A549 (cell line): ENCODE results near the gene THTPA. TPM values are rescaled to one million over a fixed set of nuclear protein-coding genes. Genes with fewer than 3 reads are reported as not detected.
A peak's percentile ranks its signal among the peaks of the same experiment; 100 is the strongest.

ENCODE experiments used
- ATAC-seq, 2 experiments: fragments of 200-7000 bp in 1 of 2; fragments of >200 bp in 1 of 2; cut with Nextera tagmentation in 1 of 2; cut with Tn5 transposase in 1 of 2; 3 replicates each; pipeline versions ENCODE4 v1.8.0 to v1.9.1; 2018 to 2020; ENCODE audit warnings: mild to moderate bottlenecking in 1 of 2, moderate library complexity in 1 of 2
- CTCF ChIA-PET: fragments of 300-600 bp; sonication (Branson Sonifier 250); formaldehyde crosslinking; extraction: SDS; loops from one replicate; lab custom pipeline; 2021; ENCODE audit warnings: antibody characterized with exemption, inconsistent platforms; lab: Yijun Ruan, JAX
- POLR2A ChIA-PET: fragments of 350-600 bp; formaldehyde crosslinking; extraction: SDS; loops from one replicate; lab custom pipeline; 2021; ENCODE audit warnings: antibody characterized with exemption, inconsistent platforms; lab: Yijun Ruan, JAX
- DNase-seq, 2 experiments: peaks; one replicate each; pipeline versions ENCODE4 v3.0.0 to v3.0.0-alpha.2; 2011 to 2016; ENCODE audit warnings: low read depth in 1 of 2, low spot score in 1 of 2
- FAIRE-seq: peaks from 2 replicates; lab custom pipeline; 2011; peaks lifted over from hg19 to GRCh38; lab: Jason Lieb, UNC
- H3K27ac ChIP-seq, 2 experiments: fragments of >200 bp; sonication (Bioruptor Twin); formaldehyde crosslinking; 3 replicates each; pipeline ENCODE4 v1.5.1; 2016 to 2017
- H3K4me1 ChIP-seq: fragments of >200 bp; sonication (Bioruptor Twin); formaldehyde crosslinking; 3 replicates; pipeline ENCODE4 v1.6.1; 2016
- H3K4me2 ChIP-seq: fragments of >200 bp; sonication (Bioruptor Twin); formaldehyde crosslinking; 3 replicates; pipeline ENCODE4 v1.6.1; 2016
- H3K4me3 ChIP-seq: fragments of >200 bp; sonication (Bioruptor Twin); formaldehyde crosslinking; 3 replicates; pipeline ENCODE4 v1.5.1; 2016
- H3K9me3 ChIP-seq: fragments of >200 bp; sonication (Bioruptor Twin); formaldehyde crosslinking; 3 replicates; pipeline ENCODE4 v1.6.1; 2016
- CHD2 ChIP-seq: fragments of 150-350 bp; IDR thresholded peaks from 2 replicates; pipeline ENCODE4 v1.6.1; 2014; ENCODE audit warnings: low read length; ENCODE audit not compliant: partially characterized antibody
- EHMT2 ChIP-seq: fragments of 200-600 bp; sonication (generic); IDR thresholded peaks from 2 replicates; pipeline ENCODE4 v1.6.1; 2016; ENCODE audit warnings: antibody characterized with exemption, low read depth, mild to moderate bottlenecking, moderate library complexity
- ESRRA ChIP-seq: fragments of 150-350 bp; IDR thresholded peaks from 2 replicates; pipeline ENCODE4 v1.6.1; 2014; ENCODE audit warnings: mild to moderate bottlenecking, low read length, borderline replicate concordance
- GATA3 ChIP-seq: IDR thresholded peaks from 2 replicates; pipeline ENCODE4 v1.6.1; 2012; ENCODE audit warnings: borderline replicate concordance
- HDAC2 ChIP-seq: fragments of 200-600 bp; sonication (generic); IDR thresholded peaks from 2 replicates; pipeline ENCODE4 v1.6.1; 2016
- HOXA7 ChIP-seq: fragments of 250-450 bp; sonication (Bioruptor Pico); IDR thresholded peaks from 2 replicates; pipeline ENCODE4 v1.5.0; 2020; ENCODE audit warnings: mild to moderate bottlenecking, moderate library complexity
- HOXB13 ChIP-seq: fragments of 250-450 bp; sonication (Bioruptor Pico); IDR thresholded peaks from 2 replicates; pipeline ENCODE4 v1.5.0; 2020; ENCODE audit warnings: low read depth, mild to moderate bottlenecking, moderate library complexity
- JUNB ChIP-seq: fragments of >200 bp; sonication (Bioruptor Twin); formaldehyde crosslinking; IDR thresholded peaks from 2 replicates; pipeline ENCODE4 v1.6.1; 2016
- KDM1A ChIP-seq: fragments of 200-600 bp; sonication (generic); IDR thresholded peaks from 2 replicates; pipeline ENCODE4 v1.6.1; 2016; ENCODE audit warnings: low read depth, mild to moderate bottlenecking
- PHF8 ChIP-seq: fragments of 200-600 bp; sonication (generic); IDR thresholded peaks from 2 replicates; pipeline ENCODE4 v1.6.1; 2016; ENCODE audit warnings: low read depth, mild to moderate bottlenecking, antibody characterized with exemption, moderate library complexity, borderline replicate concordance
- RAD21 ChIP-seq, 2 experiments: fragments of >200 bp in 1 of 2; sonication (Bioruptor Twin) in 1 of 2; formaldehyde crosslinking in 1 of 2; IDR thresholded peaks in 1 of 2; conservative IDR thresholded peaks in 1 of 2; 2 replicates in 1 of 2; 3 replicates in 1 of 2; pipeline ENCODE4 v1.6.1; 2012 to 2018; ENCODE audit warnings: inconsistent platforms in 1 of 2
- SMC3 ChIP-seq: fragments of >200 bp; sonication (Bioruptor Twin); formaldehyde crosslinking; IDR thresholded peaks from 3 replicates; pipeline ENCODE4 v1.6.1; 2018; ENCODE audit warnings: inconsistent platforms
- SREBF2 ChIP-seq: fragments of 450-650 bp; IDR thresholded peaks from 2 replicates; pipeline ENCODE4 v1.6.1; 2014; ENCODE audit warnings: mild to moderate bottlenecking, moderate library complexity
- TFCP2L1 ChIP-seq: fragments of 250-450 bp; sonication (Bioruptor Pico); IDR thresholded peaks from 2 replicates; pipeline ENCODE4 v1.5.0; 2021; ENCODE audit warnings: mild to moderate bottlenecking
- WGBS: methylation state at CpG from one replicate; pipeline ENCODE4 v1.1.6; 2017; ENCODE audit errors: missing lambda C conversion rate; 5-methylcytosine and 5-hydroxymethylcytosine counted together
- polyA plus RNA-seq, 4 experiments: library from polyadenylated mRNA; depleted of rRNA in 3 of 4; stranded (reverse); fragments of >200 nt; fragmentation: RNase III in 1 of 4; extraction: RNeasy Plus Mini Kit Qiagen cat#74134 plus additional on column Dnase treatment in 1 of 4; gene quantifications; 2 replicates in 3 of 4; 3 replicates in 1 of 4; pipeline ENCODE4 v1.2.3, GENCODE V29; 2011 to 2017
- TF ChIP-seq, protein P1 (sequence below): fragments of 250-450 bp; sonication (Bioruptor Pico); IDR thresholded peaks from 2 replicates; pipeline ENCODE4 v1.5.0; 2020; ENCODE audit warnings: low read depth, mild to moderate bottlenecking, moderate library complexity
- TF ChIP-seq, protein P2 (sequence below): fragments of 450-650 bp; IDR thresholded peaks from 2 replicates; pipeline ENCODE4 v1.6.1; 2014; ENCODE audit warnings: antibody characterized with exemption
- TF ChIP-seq, protein P3 (sequence below): IDR thresholded peaks from 2 replicates; pipeline ENCODE4 v1.6.1; 2012
- TF ChIP-seq, protein P4 (sequence below): fragments of >200 bp; sonication (Bioruptor Twin); formaldehyde crosslinking; IDR thresholded peaks from 3 replicates; pipeline ENCODE4 v1.5.1; 2016

Gene THTPA
- polyA plus RNA-seq, 2 of the 4 experiments (the other 2 are of a cell fraction), result 8.1 to 23.9 TPM

DNA sequence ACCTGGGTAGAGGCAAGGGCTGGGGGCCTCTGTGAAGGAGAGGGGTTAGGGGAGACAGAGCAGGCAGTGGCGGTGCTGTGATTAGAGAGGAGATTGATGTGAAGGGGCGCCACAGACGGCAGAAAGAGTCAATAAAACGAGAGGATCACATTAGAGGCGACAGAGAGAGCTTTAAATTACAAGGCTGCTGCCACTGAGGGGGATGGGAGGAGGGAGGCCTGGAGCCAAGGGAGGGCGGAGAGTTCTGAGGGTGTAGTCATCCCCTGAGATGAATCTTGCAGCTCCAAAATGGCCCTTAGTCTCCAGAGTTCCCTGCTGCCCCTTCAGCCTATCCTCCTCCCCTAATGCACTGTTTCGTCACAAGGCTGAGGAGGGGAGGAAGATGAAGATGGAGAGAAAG lies 17.3 kb upstream of the THTPA start:
- H3K4me3 ChIP-seq, result no peak overlapping the region
- 56% methylated on average over 7 of the region's 7 CpGs for WGBS
- ATAC-seq (peak; percentile 35 to 49; a peak in 4 of 6 replicates), DNase-seq (no peak)
- H3K27ac ChIP-seq, result no peak overlapping the region
- no peak for TF ChIP-seq RAD21 (conservative IDR thresholded peaks at IDR 0.05 in 1 of 2, IDR thresholded peaks at IDR 0.05 in 1 of 2)
- TF ChIP-seq TFCP2L1 (CRISPR knock-in tag), result no peak
- no peak for TF ChIP-seq CHD2
- no peak for TF ChIP-seq GATA3
- TF ChIP-seq HOXB13 (CRISPR knock-in tag), result no peak
- no peak for TF ChIP-seq EHMT2
- no peak for TF ChIP-seq PHF8
- TF ChIP-seq KDM1A, result no peak
- TF ChIP-seq, protein P1, sequence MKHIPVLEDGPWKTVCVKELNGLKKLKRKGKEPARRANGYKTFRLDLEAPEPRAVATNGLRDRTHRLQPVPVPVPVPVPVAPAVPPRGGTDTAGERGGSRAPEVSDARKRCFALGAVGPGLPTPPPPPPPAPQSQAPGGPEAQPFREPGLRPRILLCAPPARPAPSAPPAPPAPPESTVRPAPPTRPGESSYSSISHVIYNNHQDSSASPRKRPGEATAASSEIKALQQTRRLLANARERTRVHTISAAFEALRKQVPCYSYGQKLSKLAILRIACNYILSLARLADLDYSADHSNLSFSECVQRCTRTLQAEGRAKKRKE (CRISPR knock-in tag), result no peak
- TF ChIP-seq JUNB, result no peak
- no peak for TF ChIP-seq SMC3
- no peak for TF ChIP-seq ESRRA
- no peak for TF ChIP-seq HDAC2
- TF ChIP-seq SREBF2, result no peak
- TF ChIP-seq, protein P2, sequence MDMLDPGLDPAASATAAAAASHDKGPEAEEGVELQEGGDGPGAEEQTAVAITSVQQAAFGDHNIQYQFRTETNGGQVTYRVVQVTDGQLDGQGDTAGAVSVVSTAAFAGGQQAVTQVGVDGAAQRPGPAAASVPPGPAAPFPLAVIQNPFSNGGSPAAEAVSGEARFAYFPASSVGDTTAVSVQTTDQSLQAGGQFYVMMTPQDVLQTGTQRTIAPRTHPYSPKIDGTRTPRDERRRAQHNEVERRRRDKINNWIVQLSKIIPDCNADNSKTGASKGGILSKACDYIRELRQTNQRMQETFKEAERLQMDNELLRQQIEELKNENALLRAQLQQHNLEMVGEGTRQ, result no peak
- no peak for TF ChIP-seq HOXA7 (CRISPR knock-in tag)
- TF ChIP-seq, all 56 proteins: peak for 0
- H3K9me3 ChIP-seq, result no peaks in the 10 kb centered on the region
- no peak overlapping the region for H3K4me2 ChIP-seq
- FAIRE-seq, result no peak
- ChIA-PET POLR2A (no interaction called here), CTCF (interaction anchor here (0.6 to 7.5 kb wide), 17 partner anchors 9 to 212 kb away, joined by 3 to 74 read pairs (median 5); partner anchors contain the start of gene ZFHX2)
- no peaks in the 10 kb centered on the region for H3K4me1 ChIP-seq

DNA sequence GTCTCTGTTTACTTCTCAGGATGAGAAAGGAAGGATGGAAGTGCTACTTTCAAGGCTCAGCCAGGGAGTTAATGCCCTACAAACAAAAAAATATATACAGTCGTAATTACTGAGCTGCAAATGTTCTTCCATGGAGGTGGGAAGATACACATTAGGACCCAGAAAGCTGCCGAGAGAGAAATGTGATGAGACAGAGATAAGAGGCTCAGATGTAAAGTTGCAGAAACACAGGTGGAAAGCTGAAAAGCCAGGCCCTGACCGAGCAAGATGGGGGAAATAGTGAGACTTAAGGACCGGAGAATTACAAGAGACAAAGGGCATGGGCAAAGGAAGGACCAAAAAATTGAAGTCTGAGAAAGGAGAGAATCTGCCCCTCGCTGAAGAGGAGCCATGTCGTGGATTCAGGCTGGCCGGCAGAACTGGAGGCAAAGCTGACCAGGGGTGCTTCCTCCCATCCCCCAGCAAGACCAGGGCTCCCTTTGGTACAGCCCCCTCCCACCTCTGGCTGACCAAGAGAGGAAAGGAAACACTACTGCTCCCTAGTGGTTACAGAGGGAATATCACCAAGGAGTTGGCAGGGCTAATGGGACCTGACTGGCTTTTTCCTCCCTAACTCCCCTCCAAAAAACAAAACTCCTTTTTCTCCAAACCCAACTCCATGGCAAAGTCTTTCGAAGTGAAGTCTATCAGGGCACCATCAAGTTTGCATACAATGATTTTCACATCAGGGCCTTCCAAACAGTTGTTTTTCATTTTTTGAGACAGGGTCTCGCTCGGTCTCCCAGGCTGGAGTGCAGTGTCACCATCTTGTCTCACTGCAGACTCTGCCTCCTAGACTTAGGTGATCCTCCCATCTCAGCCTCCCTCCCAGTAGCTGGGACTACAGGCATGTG lies 16.6 kb upstream of the THTPA start:
- H3K4me1 ChIP-seq, result no peaks in the 10 kb centered on the region
- POLR2A ChIA-PET, result interaction anchor here (1.1 kb wide), 1 partner anchor 16 kb away, joined by 3 read pairs; no protein-coding TSS in a partner anchor
- CTCF ChIA-PET, result interaction anchor here (0.6 to 7.5 kb wide), 21 partner anchors 10 to 212 kb away, joined by 3 to 74 read pairs (median 5); partner anchors contain the start of gene ZFHX2

More for the DNA sequence above, 16.6 kb upstream of the THTPA start:
- DNase-seq (peak; percentile 45 to 61), FAIRE-seq (no peak), ATAC-seq (peak; percentile 79 to 91; a peak in 5 of 6 replicates)
- WGBS, result 48% methylated on average over 10 of the region's 10 CpGs
- no peak overlapping the region for H3K27ac ChIP-seq
- no peaks in the 10 kb centered on the region for H3K9me3 ChIP-seq
- no peak overlapping the region for H3K4me2 ChIP-seq
- H3K4me3 ChIP-seq, result no peak overlapping the region
- TF ChIP-seq RAD21 (conservative IDR thresholded peaks at IDR 0.05 in 1 of 2, IDR thresholded peaks at IDR 0.05 in 1 of 2) (peak; percentile 37 to 51; a peak in 2 of 5 replicates), SMC3 (peak; percentile 29; the same call in 1 of the 3 replicates)
- TF ChIP-seq, protein P3, sequence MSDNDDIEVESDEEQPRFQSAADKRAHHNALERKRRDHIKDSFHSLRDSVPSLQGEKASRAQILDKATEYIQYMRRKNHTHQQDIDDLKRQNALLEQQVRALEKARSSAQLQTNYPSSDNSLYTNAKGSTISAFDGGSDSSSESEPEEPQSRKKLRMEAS, result no peak
- TF ChIP-seq, protein P4, sequence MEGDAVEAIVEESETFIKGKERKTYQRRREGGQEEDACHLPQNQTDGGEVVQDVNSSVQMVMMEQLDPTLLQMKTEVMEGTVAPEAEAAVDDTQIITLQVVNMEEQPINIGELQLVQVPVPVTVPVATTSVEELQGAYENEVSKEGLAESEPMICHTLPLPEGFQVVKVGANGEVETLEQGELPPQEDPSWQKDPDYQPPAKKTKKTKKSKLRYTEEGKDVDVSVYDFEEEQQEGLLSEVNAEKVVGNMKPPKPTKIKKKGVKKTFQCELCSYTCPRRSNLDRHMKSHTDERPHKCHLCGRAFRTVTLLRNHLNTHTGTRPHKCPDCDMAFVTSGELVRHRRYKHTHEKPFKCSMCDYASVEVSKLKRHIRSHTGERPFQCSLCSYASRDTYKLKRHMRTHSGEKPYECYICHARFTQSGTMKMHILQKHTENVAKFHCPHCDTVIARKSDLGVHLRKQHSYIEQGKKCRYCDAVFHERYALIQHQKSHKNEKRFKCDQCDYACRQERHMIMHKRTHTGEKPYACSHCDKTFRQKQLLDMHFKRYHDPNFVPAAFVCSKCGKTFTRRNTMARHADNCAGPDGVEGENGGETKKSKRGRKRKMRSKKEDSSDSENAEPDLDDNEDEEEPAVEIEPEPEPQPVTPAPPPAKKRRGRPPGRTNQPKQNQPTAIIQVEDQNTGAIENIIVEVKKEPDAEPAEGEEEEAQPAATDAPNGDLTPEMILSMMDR, result peak; percentile 59
- TF ChIP-seq, all 56 proteins: peak for 3
